ENCODE measurements around the gene EPSTI1. TPM values are rescaled to one million over a fixed set of nuclear protein-coding genes. Genes with fewer than 3 reads are reported as not detected.
A peak's percentile ranks its signal among the peaks of the same experiment; 100 is the strongest.

The EPSTI1 gene
- total RNA-seq, 4 donors from 2014 or later = 6.5 to 16.9 (median 11.4) TPM

DNA sequence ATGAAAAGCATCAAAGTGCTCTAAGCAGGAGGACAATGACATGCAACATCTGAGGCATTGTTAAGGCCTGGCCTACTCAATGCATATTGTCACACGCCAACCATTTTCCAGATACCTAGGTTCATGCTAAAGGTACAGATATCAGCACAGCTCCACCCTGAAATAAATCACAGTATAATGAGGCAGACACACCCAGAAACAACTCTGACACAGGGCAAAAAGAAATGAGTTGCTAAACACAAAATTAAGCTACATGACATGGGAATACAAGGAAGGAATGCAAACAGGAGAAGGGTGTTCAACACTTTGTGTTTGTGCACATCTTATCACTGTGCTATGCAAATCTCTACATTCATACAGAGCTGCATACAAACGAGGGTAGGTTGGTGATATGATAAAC, 86.5 kb downstream of the EPSTI1 start:
- H3K4me1 ChIP-seq = no peaks in the 10 kb centered on the region
- no peak overlapping the region for H3K27ac ChIP-seq
- no peak for DNase-seq
- intact Hi-C loops (cut with DNase I; ENCODE audit: low total_unique reads) = no loop called here
- no peak for TF ChIP-seq POLR2A (IDR thresholded peaks at IDR 0.05)
- TF ChIP-seq, protein P1, sequence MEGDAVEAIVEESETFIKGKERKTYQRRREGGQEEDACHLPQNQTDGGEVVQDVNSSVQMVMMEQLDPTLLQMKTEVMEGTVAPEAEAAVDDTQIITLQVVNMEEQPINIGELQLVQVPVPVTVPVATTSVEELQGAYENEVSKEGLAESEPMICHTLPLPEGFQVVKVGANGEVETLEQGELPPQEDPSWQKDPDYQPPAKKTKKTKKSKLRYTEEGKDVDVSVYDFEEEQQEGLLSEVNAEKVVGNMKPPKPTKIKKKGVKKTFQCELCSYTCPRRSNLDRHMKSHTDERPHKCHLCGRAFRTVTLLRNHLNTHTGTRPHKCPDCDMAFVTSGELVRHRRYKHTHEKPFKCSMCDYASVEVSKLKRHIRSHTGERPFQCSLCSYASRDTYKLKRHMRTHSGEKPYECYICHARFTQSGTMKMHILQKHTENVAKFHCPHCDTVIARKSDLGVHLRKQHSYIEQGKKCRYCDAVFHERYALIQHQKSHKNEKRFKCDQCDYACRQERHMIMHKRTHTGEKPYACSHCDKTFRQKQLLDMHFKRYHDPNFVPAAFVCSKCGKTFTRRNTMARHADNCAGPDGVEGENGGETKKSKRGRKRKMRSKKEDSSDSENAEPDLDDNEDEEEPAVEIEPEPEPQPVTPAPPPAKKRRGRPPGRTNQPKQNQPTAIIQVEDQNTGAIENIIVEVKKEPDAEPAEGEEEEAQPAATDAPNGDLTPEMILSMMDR (IDR thresholded peaks at IDR 0.05) = no peak
- H3K9me3 ChIP-seq = no peaks in the 10 kb centered on the region
- H3K27me3 ChIP-seq = no peaks in the 10 kb centered on the region
- no peaks in the 10 kb centered on the region for H3K36me3 ChIP-seq
- H3K4me3 ChIP-seq = no peak overlapping the region

DNA sequence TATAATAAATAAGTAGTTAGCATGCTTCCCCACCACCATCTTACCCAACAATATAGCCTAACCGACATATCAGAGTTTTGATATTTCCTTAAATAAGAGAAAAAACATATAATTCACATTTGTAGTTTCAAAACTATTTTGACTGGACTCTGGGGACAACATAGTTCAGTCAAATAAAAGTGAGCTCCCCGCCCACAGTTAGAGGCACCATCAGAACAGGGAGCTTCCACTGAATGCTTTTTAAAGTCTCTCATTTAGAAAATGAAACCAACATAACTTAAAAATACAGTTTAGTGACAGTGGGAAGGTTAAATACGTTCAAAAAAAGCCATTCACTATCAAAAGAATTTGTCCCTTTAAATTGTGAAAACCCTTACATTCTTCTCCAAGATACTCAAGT, 92.8 kb downstream of the EPSTI1 start:
- Histone ChIP-seq H3K27me3 (no peaks in the 10 kb centered on the region), H3K4me1 (no peaks in the 10 kb centered on the region), H3K4me3 (no peak overlapping the region), H3K36me3 (no peaks in the 10 kb centered on the region), H3K9me3 (no peaks in the 10 kb centered on the region), H3K27ac (no peak overlapping the region)
- TF ChIP-seq, protein P1 (IDR thresholded peaks at IDR 0.05) = no peak
- no peak for TF ChIP-seq POLR2A (IDR thresholded peaks at IDR 0.05)
- intact Hi-C loops (cut with DNase I; ENCODE audit: low total_unique reads) = no loop called here
- no peak for DNase-seq

DNA sequence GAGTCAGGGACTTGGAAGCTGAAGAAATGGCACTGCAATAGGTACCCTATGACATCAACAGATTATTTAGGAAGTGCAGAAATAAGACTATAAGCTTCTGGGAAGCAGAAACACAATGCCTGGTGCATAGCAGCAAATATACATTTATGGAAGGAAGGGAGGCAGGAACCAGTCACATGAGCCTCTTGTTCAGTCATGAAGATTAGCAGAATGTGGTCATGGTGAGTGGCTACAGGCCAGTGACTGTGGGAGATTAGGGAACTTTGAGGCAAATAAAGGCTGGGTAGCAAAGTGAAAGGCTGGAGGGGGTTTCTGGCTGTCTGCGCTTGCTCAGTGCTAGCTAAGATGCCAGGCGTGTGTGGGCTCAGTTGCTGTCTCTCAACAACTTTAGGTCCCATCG, 96.3 kb downstream of the EPSTI1 start:
- Histone ChIP-seq H3K4me1 (no peaks in the 10 kb centered on the region), H3K36me3 (no peaks in the 10 kb centered on the region), H3K9me3 (no peaks in the 10 kb centered on the region), H3K27me3 (no peaks in the 10 kb centered on the region), H3K27ac (no peak overlapping the region), H3K4me3 (no peak overlapping the region)
- no peak for DNase-seq
- TF ChIP-seq POLR2A (IDR thresholded peaks at IDR 0.05) = no peak
- TF ChIP-seq, protein P1 (IDR thresholded peaks at IDR 0.05) = no peak
- intact Hi-C loops (cut with DNase I; ENCODE audit: low total_unique reads) = no loop called here

DNA sequence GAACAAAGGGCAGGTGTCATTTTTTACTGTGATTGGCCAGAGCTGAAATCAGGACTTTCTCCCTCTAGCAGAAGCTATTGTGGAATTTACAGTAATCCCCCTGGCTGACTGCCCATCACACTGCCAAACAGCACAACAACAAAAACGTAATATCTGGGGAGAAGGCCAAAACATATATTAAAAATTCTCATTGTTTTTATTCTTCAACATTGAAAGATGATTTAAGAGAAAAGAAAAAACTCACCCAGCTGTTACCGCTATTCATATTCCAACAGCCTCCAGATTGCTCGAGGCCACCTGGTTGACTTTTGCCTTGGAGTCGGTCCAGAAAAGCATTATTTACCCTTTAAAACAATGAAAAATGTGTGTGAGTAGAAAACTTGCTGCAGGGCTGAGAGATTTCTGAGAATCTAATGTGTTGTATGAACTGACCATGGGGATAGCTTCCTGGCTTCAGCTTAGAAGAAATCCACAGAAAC, 97.2 kb downstream of the EPSTI1 start:
- no peak for TF ChIP-seq POLR2A (IDR thresholded peaks at IDR 0.05)
- TF ChIP-seq, protein P1 (IDR thresholded peaks at IDR 0.05) = no peak
- no peak for DNase-seq
- H3K4me3 ChIP-seq = no peak overlapping the region
- no peaks in the 10 kb centered on the region for H3K4me1 ChIP-seq
- no peaks in the 10 kb centered on the region for H3K9me3 ChIP-seq
- no peak overlapping the region for H3K27ac ChIP-seq
- H3K27me3 ChIP-seq = no peaks in the 10 kb centered on the region
- intact Hi-C loops (cut with DNase I; ENCODE audit: low total_unique reads) = no loop called here
- no peaks in the 10 kb centered on the region for H3K36me3 ChIP-seq

DNA sequence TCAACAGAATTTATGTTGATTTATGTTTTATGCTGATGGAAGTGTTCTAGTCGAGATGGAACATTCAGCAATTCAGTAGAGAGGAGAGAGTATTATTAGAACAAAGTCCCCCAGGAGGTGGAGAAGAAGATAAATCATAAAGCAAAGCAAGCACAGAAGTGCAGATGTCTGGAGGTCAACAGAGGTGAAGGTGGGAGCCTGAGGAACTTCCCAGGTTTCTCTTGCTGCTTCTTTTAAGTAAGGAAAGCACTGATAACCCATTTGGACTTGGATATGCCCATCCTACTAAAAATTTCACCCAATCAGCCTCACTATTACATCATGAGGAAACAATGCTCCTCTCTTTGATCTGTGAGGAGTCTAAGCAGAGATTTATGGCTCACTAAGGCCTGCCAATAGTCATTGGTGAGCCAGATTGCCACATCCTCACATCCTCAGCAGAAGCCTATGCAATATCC, 98.8 kb downstream of the EPSTI1 start:
- no peaks in the 10 kb centered on the region for H3K36me3 ChIP-seq
- no peaks in the 10 kb centered on the region for H3K27me3 ChIP-seq
- TF ChIP-seq POLR2A (IDR thresholded peaks at IDR 0.05) = no peak
- TF ChIP-seq, protein P1 (IDR thresholded peaks at IDR 0.05) = no peak
- intact Hi-C loops (cut with DNase I; ENCODE audit: low total_unique reads) = no loop called here
- peak; percentile 23 to 47 for DNase-seq
- no peak overlapping the region for H3K27ac ChIP-seq
- H3K9me3 ChIP-seq = no peaks in the 10 kb centered on the region
- no peak overlapping the region for H3K4me3 ChIP-seq
- H3K4me1 ChIP-seq = no peaks in the 10 kb centered on the region
